Bronchial epithelial cell (primary cell): ENCODE results near the gene RPL15. TPM values are rescaled to one million over a fixed set of nuclear protein-coding genes. Genes with fewer than 3 reads are reported as not detected.

Experiments
- DNase-seq: peaks from one replicate; pipeline ENCODE4 v3.0.0-alpha.2; 2010; ENCODE audit warnings: low read depth
- FAIRE-seq: peaks from 2 replicates; lab custom pipeline; 2011; peaks lifted over from hg19 to GRCh38; lab: Jason Lieb, UNC
- H3K27me3 ChIP-seq: 2 replicates; pipeline ENCODE4 v1.5.1; 2011; ENCODE audit warnings: low read length; ENCODE audit not compliant: control insufficient read depth, insufficient read depth
- H3K36me3 ChIP-seq: 2 replicates; pipeline ENCODE4 v1.5.1; 2011; ENCODE audit warnings: low read length; ENCODE audit not compliant: control insufficient read depth, insufficient read depth
- H3K4me3 ChIP-seq: 2 replicates; pipeline ENCODE4 v1.5.1; 2011; ENCODE audit warnings: mild to moderate bottlenecking, low read depth, low read length, control low read depth
- total RNA-seq: library from RNA; depleted of rRNA; stranded (reverse); fragments of >200 nt; gene quantifications from 2 replicates; pipeline ENCODE4 v1.2.1, GENCODE V29; 2014
- TF ChIP-seq, protein P1 (sequence below): IDR thresholded peaks from 2 replicates; pipeline ENCODE4 v1.5.1; 2011; ENCODE audit warnings: mild to moderate bottlenecking, moderate library complexity, low read length, control low read depth, inconsistent platforms; ENCODE audit not compliant: insufficient read depth, severe bottlenecking

Gene RPL15
- total RNA-seq, 1 donor from 2014 or later = 4,496 TPM

DNA sequence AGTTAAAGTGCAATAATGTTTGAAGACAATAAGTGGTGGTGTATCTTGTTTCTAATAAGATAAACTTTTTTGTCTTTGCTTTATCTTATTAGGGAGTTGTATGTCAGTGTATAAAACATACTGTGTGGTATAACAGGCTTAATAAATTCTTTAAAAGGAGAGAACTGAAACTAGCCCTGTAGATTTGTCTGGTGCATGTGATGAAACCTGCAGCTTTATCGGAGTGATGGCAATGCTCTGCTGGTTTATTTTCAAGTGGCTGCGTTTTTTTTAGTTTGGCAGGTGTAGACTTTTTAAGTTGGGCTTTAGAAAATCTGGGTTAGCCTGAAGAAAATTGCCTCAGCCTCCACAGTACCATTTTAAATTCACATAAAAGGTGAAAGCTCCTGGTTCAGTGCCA is 2.7 kb downstream of the RPL15 start:
- Histone ChIP-seq H3K27me3 (no peaks in the 10 kb centered on the region), H3K36me3 (peaks cover 7% of the 10 kb centered on the region), H3K4me3 (no peak overlapping the region)
- FAIRE-seq (no peak), DNase-seq (no peak)
- TF ChIP-seq, protein P1, sequence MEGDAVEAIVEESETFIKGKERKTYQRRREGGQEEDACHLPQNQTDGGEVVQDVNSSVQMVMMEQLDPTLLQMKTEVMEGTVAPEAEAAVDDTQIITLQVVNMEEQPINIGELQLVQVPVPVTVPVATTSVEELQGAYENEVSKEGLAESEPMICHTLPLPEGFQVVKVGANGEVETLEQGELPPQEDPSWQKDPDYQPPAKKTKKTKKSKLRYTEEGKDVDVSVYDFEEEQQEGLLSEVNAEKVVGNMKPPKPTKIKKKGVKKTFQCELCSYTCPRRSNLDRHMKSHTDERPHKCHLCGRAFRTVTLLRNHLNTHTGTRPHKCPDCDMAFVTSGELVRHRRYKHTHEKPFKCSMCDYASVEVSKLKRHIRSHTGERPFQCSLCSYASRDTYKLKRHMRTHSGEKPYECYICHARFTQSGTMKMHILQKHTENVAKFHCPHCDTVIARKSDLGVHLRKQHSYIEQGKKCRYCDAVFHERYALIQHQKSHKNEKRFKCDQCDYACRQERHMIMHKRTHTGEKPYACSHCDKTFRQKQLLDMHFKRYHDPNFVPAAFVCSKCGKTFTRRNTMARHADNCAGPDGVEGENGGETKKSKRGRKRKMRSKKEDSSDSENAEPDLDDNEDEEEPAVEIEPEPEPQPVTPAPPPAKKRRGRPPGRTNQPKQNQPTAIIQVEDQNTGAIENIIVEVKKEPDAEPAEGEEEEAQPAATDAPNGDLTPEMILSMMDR = no peak

DNA sequence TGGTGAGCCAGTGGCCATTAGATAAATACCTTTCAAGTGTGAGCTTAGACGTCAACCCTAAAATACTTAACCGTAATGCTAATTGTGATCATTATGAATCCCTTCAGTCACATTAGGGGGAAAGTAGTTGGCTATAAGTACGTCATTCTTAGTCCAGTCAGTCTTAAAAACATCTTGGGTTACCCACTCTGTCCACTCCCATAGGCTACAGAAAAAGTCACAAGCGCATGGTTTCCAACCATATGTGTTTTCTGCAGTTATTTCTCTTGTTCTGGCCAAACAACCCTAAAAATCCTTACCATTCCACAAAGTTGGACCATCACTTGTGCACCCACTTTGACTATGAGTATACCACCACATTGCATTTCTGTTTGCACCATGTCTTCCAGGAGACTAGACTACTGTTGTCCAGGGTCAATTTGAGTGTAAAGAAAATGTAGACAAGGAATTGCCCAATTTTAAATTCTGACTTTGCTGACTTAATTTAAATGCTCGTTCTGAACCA is 3.3 kb downstream of the RPL15 start:
- H3K36me3 ChIP-seq = peaks cover 7% of the 10 kb centered on the region
- DNase-seq (no peak), FAIRE-seq (no peak)
- TF ChIP-seq, protein P1 = no peak
- H3K4me3 ChIP-seq = no peak overlapping the region
- no peaks in the 10 kb centered on the region for H3K27me3 ChIP-seq

DNA sequence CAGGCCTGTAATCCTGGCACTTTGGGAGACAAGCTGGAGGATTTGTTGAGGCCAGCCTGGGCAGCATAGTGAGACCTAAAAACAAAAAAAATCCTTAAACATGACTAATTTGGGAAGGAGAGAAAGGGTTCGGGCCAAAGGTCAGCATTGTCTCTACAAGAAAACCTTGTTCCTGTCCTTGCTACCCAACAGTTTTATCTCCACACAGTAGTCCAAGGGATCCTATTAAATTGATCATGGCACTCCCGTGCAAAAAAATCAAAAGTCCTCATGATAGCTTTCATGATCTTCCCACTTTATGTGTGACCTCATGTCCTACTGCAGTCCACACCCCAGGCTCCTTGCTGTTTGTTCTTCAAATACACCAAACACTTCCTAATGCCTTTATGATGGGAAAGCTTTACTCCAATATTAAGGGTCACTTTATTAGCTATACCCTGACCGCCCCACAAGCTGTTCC is 4.2 kb downstream of the RPL15 start:
- Histone ChIP-seq H3K4me3 (no peak overlapping the region), H3K36me3 (peaks cover 7% of the 10 kb centered on the region), H3K27me3 (no peaks in the 10 kb centered on the region)
- FAIRE-seq = no peak
- TF ChIP-seq, protein P1 = no peak
- no peak for DNase-seq

GRCh38 chr3:23923786-23924185 is 6.9 kb downstream of the RPL15 start:
- Histone ChIP-seq H3K4me3 (no peak overlapping the region), H3K27me3 (no peaks in the 10 kb centered on the region), H3K36me3 (no peaks in the 10 kb centered on the region)
- TF ChIP-seq, protein P1 = no peak
- no peak for DNase-seq
- no peak for FAIRE-seq

DNA sequence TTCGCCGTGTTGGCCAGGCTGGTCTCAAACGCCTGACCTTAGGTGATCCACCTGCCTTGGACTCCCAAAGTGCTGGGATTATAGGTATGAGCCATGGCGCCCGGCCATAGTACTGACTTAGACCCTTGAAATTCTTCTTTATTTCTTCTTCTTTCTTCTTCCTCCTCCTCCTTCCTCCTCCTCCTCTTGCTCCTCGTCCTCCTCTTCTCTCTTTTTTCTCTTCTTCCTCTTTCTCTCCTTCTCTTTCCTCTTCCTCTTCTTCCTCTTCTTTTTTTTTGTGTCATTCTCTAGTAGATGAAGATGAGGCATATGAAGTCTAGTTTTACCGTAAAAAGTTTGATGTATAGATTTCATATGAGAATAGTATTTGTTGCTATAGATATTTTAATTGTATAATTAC is 9.3 kb downstream of the RPL15 start:
- Histone ChIP-seq H3K36me3 (no peaks in the 10 kb centered on the region), H3K4me3 (no peak overlapping the region), H3K27me3 (no peaks in the 10 kb centered on the region)
- TF ChIP-seq, protein P1 = no peak
- DNase-seq (no peak), FAIRE-seq (no peak)

DNA sequence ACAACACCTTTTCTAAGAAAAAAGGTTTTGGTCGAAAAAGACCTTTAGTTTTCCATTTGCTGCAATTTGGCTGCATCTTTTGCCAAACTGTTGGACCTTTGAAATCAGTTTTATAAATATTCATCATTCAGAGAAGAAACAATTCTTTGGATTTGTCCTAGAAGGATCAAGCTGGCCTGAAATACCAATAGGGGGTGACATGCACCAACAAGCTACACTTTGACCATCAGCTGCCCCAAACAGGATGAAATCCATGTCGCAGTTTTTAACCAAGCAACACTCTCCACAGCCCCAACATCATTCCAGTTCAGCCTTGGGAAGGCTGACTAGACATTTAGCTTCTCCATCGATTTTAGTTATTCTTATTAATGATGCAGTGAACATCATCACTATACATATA is 9.8 kb downstream of the RPL15 start:
- Histone ChIP-seq H3K36me3 (no peaks in the 10 kb centered on the region), H3K4me3 (no peak overlapping the region), H3K27me3 (no peaks in the 10 kb centered on the region)
- FAIRE-seq = no peak
- TF ChIP-seq, protein P1 = no peak
- no peak for DNase-seq
